K562 (cell line): ENCODE results near the gene PPP1R16B. TPM values are rescaled to one million over a fixed set of nuclear protein-coding genes. Genes with fewer than 3 reads are reported as not detected.
A peak's percentile ranks its signal among the peaks of the same experiment; 100 is the strongest.

Source experiments
- E2F8 ChIP-seq: fragments of 450-650 bp; IDR thresholded peaks from 2 replicates; pipeline ENCODE4 v1.7.1; 2018; ENCODE audit warnings: mild to moderate bottlenecking, low read depth; ENCODE audit not compliant: partially characterized antibody
- EP300 ChIP-seq: IDR thresholded peaks from 2 replicates; pipeline ENCODE4 v1.6.1; 2012; ENCODE audit warnings: low read length, improper control_type of control experiment
- ETS2 ChIP-seq: IDR thresholded peaks from 2 replicates; pipeline ENCODE4 v1.6.1; 2016; ENCODE audit warnings: borderline replicate concordance, missing genetic modification characterization, mild to moderate bottlenecking, moderate library complexity, missing compliant biosample characterization; ENCODE audit not compliant: poor library complexity, severe bottlenecking
- FOXP1 ChIP-seq: sonication (generic); formaldehyde crosslinking; IDR thresholded peaks from 2 replicates; pipeline ENCODE4 v1.8.0; 2022; ENCODE audit warnings: mild to moderate bottlenecking, missing genetic modification reagents
- HNRNPH1 ChIP-seq: fragments of 200-400 bp; formaldehyde crosslinking; optimal IDR thresholded peaks from 2 replicates; pipeline ENCODE3; 2017; ENCODE audit warnings: low read depth, mild to moderate bottlenecking, low read length, moderate library complexity
- MAZ ChIP-seq, 2 experiments: fragments of 450-650 bp in 1 of 2; sonication (generic) in 1 of 2; formaldehyde crosslinking; IDR thresholded peaks in 1 of 2; conservative IDR thresholded peaks in 1 of 2; 2 replicates each; pipeline versions ENCODE4 v1.4.0 to v1.5.0; 2020; ENCODE audit warnings: mild to moderate bottlenecking in 1 of 2, missing genetic modification reagents in 1 of 2
- MTA2 ChIP-seq: fragments of 450-650 bp; IDR thresholded peaks from 2 replicates; pipeline ENCODE4 v1.6.1; 2016; ENCODE audit warnings: low read depth
- NCOA6 ChIP-seq: fragments of 450-650 bp; IDR thresholded peaks from 2 replicates; pipeline ENCODE4 v1.6.1; 2017; ENCODE audit warnings: mild to moderate bottlenecking
- NR2F6 ChIP-seq: fragments of 450-650 bp; formaldehyde crosslinking; IDR thresholded peaks from 2 replicates; pipeline ENCODE4 v1.4.0; 2020; ENCODE audit warnings: mild to moderate bottlenecking
- NR4A1 ChIP-seq, 2 experiments: fragments of 250-450 bp in 1 of 2; fragments of 450-650 bp in 1 of 2; sonication (Bioruptor Pico) in 1 of 2; IDR thresholded peaks; 2 replicates each; pipeline versions ENCODE4 v1.4.0 to v1.6.1; 2016 to 2020; ENCODE audit warnings: mild to moderate bottlenecking in 2 of 2, missing compliant biosample characterization in 1 of 2, missing genetic modification characterization in 1 of 2, moderate library complexity in 1 of 2
- PTTG1 ChIP-seq: fragments of 450-650 bp; IDR thresholded peaks from 2 replicates; pipeline ENCODE4 v1.6.1; 2016; ENCODE audit warnings: low read depth, mild to moderate bottlenecking, missing genetic modification characterization, missing compliant biosample characterization
- PYGO2 ChIP-seq: fragments of 450-650 bp; IDR thresholded peaks from 2 replicates; pipeline ENCODE4 v1.6.1; 2016; ENCODE audit warnings: mild to moderate bottlenecking, missing genetic modification characterization, moderate library complexity, missing compliant biosample characterization
- SIN3B ChIP-seq: fragments of 450-650 bp; IDR thresholded peaks from 2 replicates; pipeline ENCODE4 v1.6.1; 2017; ENCODE audit warnings: low read depth, mild to moderate bottlenecking, moderate library complexity
- SMC3 ChIP-seq: conservative IDR thresholded peaks from 2 replicates; pipeline ENCODE4 v1.6.1; 2011; ENCODE audit warnings: low read depth, low read length, improper control_type of control experiment; ENCODE audit not compliant: insufficient read depth
- ZBTB11 ChIP-seq, 3 experiments: fragments of 200-800 bp in 1 of 3; fragments of 250-450 bp in 1 of 3; fragments of 450-650 bp in 1 of 3; sonication (Bioruptor Pico) in 1 of 3; sonication (Bioruptor generic) in 1 of 3; formaldehyde crosslinking in 1 of 3; IDR thresholded peaks; 2 replicates each; pipeline versions ENCODE4 v1.6.1 to v1.8.0; 2016 to 2022; ENCODE audit warnings: mild to moderate bottlenecking in 2 of 3, missing genetic modification characterization in 2 of 3, missing compliant biosample characterization in 1 of 3, moderate library complexity in 1 of 3
- ZMIZ1 ChIP-seq, 2 experiments: fragments of 150-350 bp in 1 of 2; IDR thresholded peaks; 2 replicates each; pipeline ENCODE4 v1.6.1; 2012 to 2016; ENCODE audit warnings: low read depth in 2 of 2, low read length in 2 of 2, mild to moderate bottlenecking in 1 of 2, moderate library complexity in 1 of 2
- ZNF133 ChIP-seq: fragments of 250-450 bp; sonication (Bioruptor Pico); IDR thresholded peaks from 2 replicates; pipeline ENCODE4 v1.4.0; 2020; ENCODE audit warnings: mild to moderate bottlenecking
- ZNF274 ChIP-seq: IDR thresholded peaks from 2 replicates; pipeline ENCODE4 v1.6.1; 2011; ENCODE audit warnings: low read depth, mild to moderate bottlenecking, low read length, moderate library complexity, borderline replicate concordance
- polyA plus RNA-seq, 8 experiments: library from polyadenylated mRNA; depleted of rRNA in 4 of 8; stranded (reverse) in 5 of 8; unstranded in 3 of 8; fragments of >200 nt; fragmentation: Nextera tagmentation in 2 of 8; fragmentation: Illumina TruSeq in 1 of 8; extraction: Ambion mirVana in 2 of 8; extraction: Trizol in 1 of 8; gene quantifications; 2 replicates each; pipeline versions ENCODE4 v1.2.1 to v1.2.3, GENCODE V29; 2011 to 2014; ENCODE audit warnings: inconsistent platforms in 1 of 8, missing spikeins in 1 of 8
- total RNA-seq, 7 experiments: library from RNA; depleted of rRNA in 6 of 7; stranded (reverse); fragments of >200 nt in 6 of 7; fragmentation: Illumina TruSeq in 2 of 7; extraction: Trizol in 2 of 7; gene quantifications; 2 replicates each; pipeline versions ENCODE4 v1.2.1 to v1.2.3, GENCODE V29; 2011 to 2021; ENCODE audit warnings: low replicate concordance in 1 of 7

Gene PPP1R16B
- total and polyA plus RNA-seq, 9 of the 15 experiments (the other 6 are each of a cell fraction or from before 2014, with no cell fraction given), result 1.5 to 11.5 (median 6.8) TPM

GRCh38 chr20:38854654-38855066, 49.2 kb downstream of the PPP1R16B start (continued):
- TF ChIP-seq SIN3B, result no peak
- peak in 1 of 2 experiments; percentile 45; a peak in 1 of 4 replicates for TF ChIP-seq ZMIZ1 (IDR thresholded peaks at IDR 0.05; ENCODE audit: low read depth in 2 of 2, low read length in 2 of 2)
- no peak for TF ChIP-seq HNRNPH1
- no peak for TF ChIP-seq NR2F6 (CRISPR knock-in tag)
- TF ChIP-seq ZNF274, result no peak
- no peak for TF ChIP-seq FOXP1 (CRISPR knock-in tag)
- no peak for TF ChIP-seq PYGO2 (tag)
- peak; percentile 79 for TF ChIP-seq EP300
- TF ChIP-seq SMC3, result no peak
- peak in 1 of 3 experiments; percentile 52; a peak in 1 of 6 replicates for TF ChIP-seq ZBTB11 (CRISPR knock-in tag; IDR thresholded peaks at IDR 0.05)
- 0 out of 2 replicates have a peak, but pooled peaks have one; percentile 76 for TF ChIP-seq NR4A1 (CRISPR knock-in tag; IDR thresholded peaks at IDR 0.05)
- TF ChIP-seq NR4A1 (tag; IDR thresholded peaks at IDR 0.05), result peak; percentile 86
- peak in 1 of 2 experiments; percentile 74; a peak in 1 of 4 replicates for TF ChIP-seq MAZ (CRISPR knock-in tag; conservative IDR thresholded peaks at IDR 0.05 in 1 of 2, IDR thresholded peaks at IDR 0.05 in 1 of 2)
- TF ChIP-seq MTA2, result peak; percentile 64; the same call in 1 of the 2 replicates
- TF ChIP-seq E2F8, result no peak
- no peak for TF ChIP-seq ZNF133 (CRISPR knock-in tag)
- TF ChIP-seq NCOA6, result no peak
- TF ChIP-seq PTTG1 (tag), result 0 out of 2 replicates have a peak, but pooled peaks have one; percentile 26
- no peak for TF ChIP-seq ETS2 (tag)
